AG04449 (cell line): ENCODE results near the gene CISTR.
"Not testable (repeated sequence)": the region's sequence is repeated elsewhere in the genome, so short reads cannot be mapped to it uniquely, and the experiment has no call there.

ENCODE experiments used
- CTCF ChIA-PET: fragments of 350-600 bp; formaldehyde crosslinking; extraction: SDS; loops from one replicate; lab custom pipeline; 2021; ENCODE audit warnings: antibody characterized with exemption; lab: Yijun Ruan, JAX
- POLR2A ChIA-PET: fragments of 400-600, 350-600 bp; formaldehyde crosslinking; extraction: SDS; loops from one replicate; lab custom pipeline; 2020; ENCODE audit warnings: antibody characterized with exemption, inconsistent platforms; lab: Yijun Ruan, JAX
- DNase-seq: peaks from one replicate; pipeline ENCODE4 v3.0.0-alpha.2; 2010; ENCODE audit warnings: low read depth, low spot score
- H3K4me3 ChIP-seq: 2 replicates; pipeline ENCODE4 v1.5.1; 2011; ENCODE audit warnings: low read depth, mild to moderate bottlenecking, control low read depth, low read length
- CTCF ChIP-seq: IDR thresholded peaks from one replicate; pipeline ENCODE4 v1.5.1; 2011; ENCODE audit warnings: mild to moderate bottlenecking, moderate library complexity, low read length, control low read depth, inconsistent platforms; ENCODE audit not compliant: insufficient read depth; ENCODE audit errors: missing control alignments

Gene CISTR

DNA sequence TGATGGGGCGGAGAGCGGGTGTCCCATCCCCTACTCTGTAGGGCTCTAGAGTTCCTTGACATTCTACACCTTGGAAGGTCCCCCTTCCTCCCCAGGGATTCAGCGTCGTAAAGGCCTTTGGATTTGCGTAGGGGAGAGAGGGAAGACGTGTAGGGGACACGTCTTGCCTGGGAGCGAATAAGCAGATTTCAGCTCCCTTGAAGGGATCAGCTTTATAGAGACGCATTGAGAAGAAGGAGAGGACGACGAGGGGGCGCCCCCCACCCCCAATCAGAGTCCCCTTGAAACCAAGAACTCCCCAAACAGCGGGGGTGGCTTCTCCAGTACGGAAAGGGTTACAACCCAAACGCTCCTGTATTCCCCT is 24.9 kb downstream of the CISTR start:
- H3K4me3 ChIP-seq = peak overlapping the region; percentile 95
- no peak for DNase-seq
- no peak for TF ChIP-seq CTCF
- ChIA-PET POLR2A (no interaction called here), CTCF (interaction anchor here (2.2 to 24.8 kb wide), 5 partner anchors 11 to 30 kb away, joined by 8 to 941 read pairs (median 16); no protein-coding TSS in a partner anchor)

DNA sequence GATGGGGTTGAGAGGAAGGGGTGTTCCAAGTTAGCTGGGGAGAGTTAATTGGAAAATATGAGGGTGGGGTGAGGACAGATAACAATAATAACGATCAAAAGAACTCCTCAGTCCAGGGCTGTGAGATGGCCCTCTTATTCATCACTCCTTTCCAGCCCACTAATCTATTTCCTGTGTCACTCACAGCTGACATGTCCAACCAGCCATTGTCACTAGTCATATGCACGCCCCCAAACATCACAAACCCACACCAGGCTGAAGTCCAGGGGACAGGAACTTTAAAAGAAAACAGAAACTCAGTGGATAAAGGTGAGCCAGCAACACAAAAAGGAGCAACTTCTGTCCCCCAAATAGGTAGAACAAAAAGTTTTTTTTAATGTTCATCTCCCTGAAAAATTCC is 25.4 kb downstream of the CISTR start:
- H3K4me3 ChIP-seq = peak overlapping the region; percentile 95
- ChIA-PET CTCF (interaction anchor here (2.2 to 24.8 kb wide), 5 partner anchors 12 to 31 kb away, joined by 8 to 941 read pairs (median 16); no protein-coding TSS in a partner anchor), POLR2A (no interaction called here)
- DNase-seq = no peak
- no peak for TF ChIP-seq CTCF

GRCh38 chr12:53725824-53726223 is 26.0 kb downstream of the CISTR start:
- ChIA-PET POLR2A (no interaction called here), CTCF (interaction anchor here (2.2 to 24.8 kb wide), 4 partner anchors 18 to 31 kb away, joined by 8 to 941 read pairs (median 340); no protein-coding TSS in a partner anchor)
- TF ChIP-seq CTCF = no peak
- peak overlapping the region; percentile 95 for H3K4me3 ChIP-seq
- no peak for DNase-seq

DNA sequence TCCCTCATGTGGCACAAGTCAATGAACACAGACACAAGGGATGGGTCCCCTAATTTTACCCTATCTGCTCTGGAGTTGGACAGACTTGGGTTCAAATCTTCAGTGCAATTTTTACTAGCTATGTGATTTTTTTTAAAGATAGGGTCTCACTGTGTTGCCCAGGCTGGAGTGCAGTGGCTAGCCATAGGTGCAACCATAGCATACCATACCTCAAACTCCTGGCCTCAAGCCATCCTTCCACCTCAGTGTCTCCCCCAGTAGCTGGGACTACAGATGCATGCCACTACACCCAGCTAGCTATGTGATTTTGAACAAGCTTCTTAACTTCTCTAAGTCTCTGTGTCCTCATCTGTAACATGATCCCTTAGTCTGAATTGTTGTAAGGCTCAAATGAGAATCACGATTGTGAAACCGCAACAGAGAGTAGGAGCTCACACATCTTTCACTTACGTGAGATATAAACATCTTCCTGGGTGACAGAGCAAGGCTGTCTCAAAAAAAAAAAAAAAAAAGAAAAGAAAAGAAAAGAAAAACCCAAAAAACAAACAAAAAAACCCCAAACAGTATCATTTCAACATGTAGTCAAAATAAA is 29.2 kb downstream of the CISTR start:
- no peak overlapping the region for H3K4me3 ChIP-seq
- CTCF ChIA-PET = interaction anchor here (0.8 to 19.3 kb wide), 5 partner anchors 9 to 35 kb away, joined by 3 to 668 read pairs (median 5); no protein-coding TSS in a partner anchor
- DNase-seq = no peak
- POLR2A ChIA-PET = no interaction called here
- no peak for TF ChIP-seq CTCF

GRCh38 chr12:53720946-53721345 is 30.8 kb downstream of the CISTR start:
- POLR2A ChIA-PET = no interaction called here
- DNase-seq = no peak
- CTCF ChIA-PET = interaction anchor here (0.7 to 19.3 kb wide), 4 partner anchors 17 to 35 kb away, joined by 3 to 668 read pairs (median 10); no protein-coding TSS in a partner anchor
- TF ChIP-seq CTCF = no peak
- H3K4me3 ChIP-seq = no peak overlapping the region

DNA sequence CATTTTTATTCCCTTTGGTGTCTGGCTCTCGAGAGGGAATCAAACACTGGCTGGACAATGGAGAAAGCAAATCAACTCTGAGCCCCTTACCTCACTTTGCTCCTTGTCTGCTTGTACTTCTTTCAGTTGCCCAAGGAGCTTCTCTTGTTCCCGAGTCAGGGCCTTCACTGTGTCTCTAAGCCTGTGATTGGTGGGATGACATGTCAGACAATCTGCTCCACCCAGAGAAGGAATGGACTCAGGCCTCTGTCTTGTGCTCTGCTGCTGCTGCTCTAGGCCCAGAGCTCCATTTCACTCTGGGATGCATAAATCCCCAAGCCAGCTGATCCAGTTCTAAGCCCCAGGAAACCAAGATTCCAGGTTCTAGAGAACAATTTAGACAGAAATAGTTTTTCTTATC is 32.1 kb downstream of the CISTR start:
- H3K4me3 ChIP-seq = no peak overlapping the region
- POLR2A ChIA-PET = no interaction called here
- TF ChIP-seq CTCF = no peak
- CTCF ChIA-PET = interaction anchor here (1.5 to 7.4 kb wide), 4 partner anchors 16 to 24 kb away, joined by 6 to 145 read pairs (median 10); no protein-coding TSS in a partner anchor
- DNase-seq = no peak

GRCh38 chr12:53718567-53718966 is 33.2 kb downstream of the CISTR start:
- not testable (repeated sequence) for DNase-seq, H3K4me3 ChIP-seq
- ChIA-PET CTCF (interaction anchor here (1.9 to 7.4 kb wide), 2 partner anchors 19 to 25 kb away, joined by 11 to 145 read pairs; no protein-coding TSS in a partner anchor), POLR2A (interaction anchor here (0.7 kb wide), 1 partner anchor 14 kb away, joined by 8 read pairs; no protein-coding TSS in a partner anchor)
